Measurements from ENCODE around the gene LRMDA. TPM values are rescaled to one million over a fixed set of nuclear protein-coding genes. Genes with fewer than 3 reads are reported as not detected.

Gene LRMDA
- total and polyA plus RNA-seq, 3 experiments from 2014 or later: not detected

GRCh38 chr10:76301950-76302349, 870.5 kb downstream of the LRMDA start:
- H3K9me3 ChIP-seq (ENCODE audit: low read length): no peaks in the 10 kb centered on the region
- Mint-ChIP-seq H3K36me3 (no peaks in the 10 kb centered on the region), H3K4me1 (no peaks in the 10 kb centered on the region), H3K9me3 (peaks cover 0 to 4% (median 0%) of the 10 kb centered on the region in 5 donors), H3K27ac (no peak overlapping the region), H3K27me3 (no peaks in the 10 kb centered on the region), H3K4me3 (no peak overlapping the region)
- no peaks in the 10 kb centered on the region for H3K4me1 ChIP-seq (ENCODE audit: insufficient read depth, low read length)
- H3K27ac ChIP-seq (ENCODE audit: low read depth, low read length): no peak overlapping the region
- H3K36me3 ChIP-seq (ENCODE audit: insufficient read depth, low read length): no peaks in the 10 kb centered on the region
- DNase-seq: no peak
- H3K4me3 ChIP-seq (ENCODE audit: low read length): no peak overlapping the region
- ChIA-PET POLR2A (no interaction called here), CTCF (no interaction called here)
- H3K27me3 ChIP-seq (ENCODE audit: insufficient read depth, low read length, poor library complexity, severe bottlenecking): no peaks in the 10 kb centered on the region

- no peak for DNase-seq
- ChIA-PET POLR2A (no interaction called here), CTCF (interaction anchor here (1.6 kb wide), 1 partner anchor 8 kb away, joined by 3 read pairs; no protein-coding TSS in a partner anchor)
- no peaks in the 10 kb centered on the region for H3K4me1 ChIP-seq (ENCODE audit: insufficient read depth, low read length)
- H3K27ac Mint-ChIP-seq: no peak overlapping the region
- H3K36me3 ChIP-seq (ENCODE audit: insufficient read depth, low read length): no peaks in the 10 kb centered on the region
- H3K27ac ChIP-seq (ENCODE audit: low read depth, low read length): no peak overlapping the region
- no peaks in the 10 kb centered on the region for H3K36me3 Mint-ChIP-seq
- H3K27me3 ChIP-seq (ENCODE audit: insufficient read depth, low read length, poor library complexity, severe bottlenecking): no peaks in the 10 kb centered on the region
- no peak overlapping the region for H3K4me3 ChIP-seq (ENCODE audit: low read length)
- no peaks in the 10 kb centered on the region for H3K27me3 Mint-ChIP-seq
- no peak overlapping the region for H3K4me3 Mint-ChIP-seq
- H3K9me3 ChIP-seq (ENCODE audit: low read length): no peaks in the 10 kb centered on the region
- no peaks in the 10 kb centered on the region for H3K4me1 Mint-ChIP-seq
- peaks cover 0 to 6% (median 2%) of the 10 kb centered on the region in 5 donors for H3K9me3 Mint-ChIP-seq
These were observed 871.1 kb downstream of the LRMDA start for GRCh38 chr10:76302481-76302880.

- Histone ChIP-seq H3K9me3 (ENCODE audit: low read length) (no peaks in the 10 kb centered on the region), H3K27ac (ENCODE audit: low read depth, low read length) (no peak overlapping the region), H3K4me1 (ENCODE audit: insufficient read depth, low read length) (no peaks in the 10 kb centered on the region), H3K36me3 (ENCODE audit: insufficient read depth, low read length) (no peaks in the 10 kb centered on the region), H3K4me3 (ENCODE audit: low read length) (no peak overlapping the region), H3K27me3 (ENCODE audit: insufficient read depth, low read length, poor library complexity, severe bottlenecking) (no peaks in the 10 kb centered on the region)
- peaks cover 0 to 7% (median 2%) of the 10 kb centered on the region in 5 donors for H3K9me3 Mint-ChIP-seq
- H3K36me3 Mint-ChIP-seq: no peaks in the 10 kb centered on the region
- peaks cover 0 to 1% of the 10 kb centered on the region in 2 donors for H3K27me3 Mint-ChIP-seq
- DNase-seq: no peak
- H3K27ac Mint-ChIP-seq: no peak overlapping the region
- ChIA-PET POLR2A (no interaction called here), CTCF (interaction anchor here (1.6 kb wide), 1 partner anchor 9 kb away, joined by 3 read pairs; no protein-coding TSS in a partner anchor)
- no peak overlapping the region for H3K4me3 Mint-ChIP-seq
- H3K4me1 Mint-ChIP-seq: no peaks in the 10 kb centered on the region
These were observed 871.7 kb downstream of the LRMDA start for GRCh38 chr10:76302961-76303630.

- DNase-seq: no peak
- ChIA-PET CTCF (interaction anchor here (1.6 kb wide), 1 partner anchor 10 kb away, joined by 3 read pairs; no protein-coding TSS in a partner anchor), POLR2A (no interaction called here)
- no peaks in the 10 kb centered on the region for H3K36me3 Mint-ChIP-seq
- H3K4me3 Mint-ChIP-seq: no peak overlapping the region
- no peaks in the 10 kb centered on the region for H3K9me3 ChIP-seq (ENCODE audit: low read length)
- no peak overlapping the region for H3K27ac ChIP-seq (ENCODE audit: low read depth, low read length)
- H3K36me3 ChIP-seq (ENCODE audit: insufficient read depth, low read length): no peaks in the 10 kb centered on the region
- H3K4me3 ChIP-seq (ENCODE audit: low read length): no peak overlapping the region
- H3K9me3 Mint-ChIP-seq: peaks cover 0 to 7% (median 2%) of the 10 kb centered on the region in 5 donors
- H3K27ac Mint-ChIP-seq: no peak overlapping the region
- H3K4me1 Mint-ChIP-seq: no peaks in the 10 kb centered on the region
- H3K27me3 ChIP-seq (ENCODE audit: insufficient read depth, low read length, poor library complexity, severe bottlenecking): no peaks in the 10 kb centered on the region
- peaks cover 0 to 1% of the 10 kb centered on the region in 2 donors for H3K27me3 Mint-ChIP-seq
- no peaks in the 10 kb centered on the region for H3K4me1 ChIP-seq (ENCODE audit: insufficient read depth, low read length)
These were observed 872.4 kb downstream of the LRMDA start for GRCh38 chr10:76303682-76304316.

- H3K4me1 Mint-ChIP-seq: no peaks in the 10 kb centered on the region
- Histone ChIP-seq H3K36me3 (ENCODE audit: insufficient read depth, low read length) (no peaks in the 10 kb centered on the region), H3K9me3 (ENCODE audit: low read length) (no peaks in the 10 kb centered on the region), H3K4me3 (ENCODE audit: low read length) (no peak overlapping the region), H3K4me1 (ENCODE audit: insufficient read depth, low read length) (no peaks in the 10 kb centered on the region), H3K27me3 (ENCODE audit: insufficient read depth, low read length, poor library complexity, severe bottlenecking) (no peaks in the 10 kb centered on the region), H3K27ac (ENCODE audit: low read depth, low read length) (no peak overlapping the region)
- no peak for DNase-seq
- no peak overlapping the region for H3K27ac Mint-ChIP-seq
- no peaks in the 10 kb centered on the region for H3K36me3 Mint-ChIP-seq
- POLR2A ChIA-PET: no interaction called here
- CTCF ChIA-PET: no interaction called here
- H3K9me3 Mint-ChIP-seq: peaks cover 0 to 7% (median 4%) of the 10 kb centered on the region in 5 donors
- H3K4me3 Mint-ChIP-seq: no peak overlapping the region
- H3K27me3 Mint-ChIP-seq: peaks cover 0 to 1% of the 10 kb centered on the region in 2 donors
These were observed 874.6 kb downstream of the LRMDA start for GRCh38 chr10:76305930-76306615.

GRCh38 chr10:76306856-76307255, 875.4 kb downstream of the LRMDA start:
- Mint-ChIP-seq H3K27me3 (peaks cover 0 to 1% of the 10 kb centered on the region in 2 donors), H3K9me3 (peaks cover 0 to 7% (median 4%) of the 10 kb centered on the region in 5 donors), H3K27ac (no peak overlapping the region), H3K4me3 (no peak overlapping the region), H3K36me3 (no peaks in the 10 kb centered on the region), H3K4me1 (no peaks in the 10 kb centered on the region)
- no peak overlapping the region for H3K27ac ChIP-seq (ENCODE audit: low read depth, low read length)
- no peaks in the 10 kb centered on the region for H3K9me3 ChIP-seq (ENCODE audit: low read length)
- no peaks in the 10 kb centered on the region for H3K4me1 ChIP-seq (ENCODE audit: insufficient read depth, low read length)
- H3K27me3 ChIP-seq (ENCODE audit: insufficient read depth, low read length, poor library complexity, severe bottlenecking): no peaks in the 10 kb centered on the region
- CTCF ChIA-PET: no interaction called here
- H3K4me3 ChIP-seq (ENCODE audit: low read length): no peak overlapping the region
- POLR2A ChIA-PET: no interaction called here
- no peaks in the 10 kb centered on the region for H3K36me3 ChIP-seq (ENCODE audit: insufficient read depth, low read length)
- DNase-seq: no peak

GRCh38 chr10:76309070-76309469, 877.6 kb downstream of the LRMDA start:
- no peaks in the 10 kb centered on the region for H3K4me1 ChIP-seq (ENCODE audit: insufficient read depth, low read length)
- H3K27ac ChIP-seq (ENCODE audit: low read depth, low read length): no peak overlapping the region
- no peaks in the 10 kb centered on the region for H3K27me3 ChIP-seq (ENCODE audit: insufficient read depth, low read length, poor library complexity, severe bottlenecking)
- H3K4me1 Mint-ChIP-seq: no peaks in the 10 kb centered on the region
- H3K9me3 ChIP-seq (ENCODE audit: low read length): no peaks in the 10 kb centered on the region
- ChIA-PET POLR2A (no interaction called here), CTCF (interaction anchor here (1.0 to 1.7 kb wide), 2 partner anchors 9 to 32 kb away, joined by 3 read pairs; no protein-coding TSS in a partner anchor)
- H3K27ac Mint-ChIP-seq: no peak overlapping the region
- H3K27me3 Mint-ChIP-seq: peaks cover 0 to 1% of the 10 kb centered on the region in 2 donors
- H3K36me3 ChIP-seq (ENCODE audit: insufficient read depth, low read length): no peaks in the 10 kb centered on the region
- no peak overlapping the region for H3K4me3 Mint-ChIP-seq
- no peak for DNase-seq
- H3K36me3 Mint-ChIP-seq: no peaks in the 10 kb centered on the region
- peaks cover 0 to 7% (median 4%) of the 10 kb centered on the region in 5 donors for H3K9me3 Mint-ChIP-seq
- no peak overlapping the region for H3K4me3 ChIP-seq (ENCODE audit: low read length)

All from CD8-positive, alpha-beta memory T cell (primary cell).